ENCODE results near the gene RBP7. TPM values are rescaled to one million over a fixed set of nuclear protein-coding genes. Genes with fewer than 3 reads are reported as not detected.

The RBP7 gene
- total and polyA plus RNA-seq, 7 experiments from 2014 or later, result 2.2 to 18.4 TPM; not detected in 5

DNA sequence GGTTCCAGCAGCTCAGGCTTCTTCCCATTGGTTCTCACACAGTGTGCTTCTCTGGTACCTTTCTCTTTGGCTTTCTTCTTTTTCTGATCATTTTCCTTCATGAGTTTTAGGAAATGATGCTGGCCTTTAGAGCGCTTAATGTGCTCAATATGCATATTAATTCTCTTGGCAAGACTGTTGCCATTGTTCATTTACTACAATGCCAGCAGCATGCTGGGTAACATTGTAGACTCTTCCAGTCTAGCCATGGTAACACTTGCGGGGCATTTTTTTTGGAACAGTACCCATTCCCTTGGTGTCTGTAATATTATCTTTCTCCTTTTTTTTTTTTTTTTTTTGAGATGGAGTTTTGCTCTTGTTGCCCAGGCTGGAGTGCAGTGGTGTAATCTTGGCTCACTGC lies 57.4 kb downstream of the RBP7 start:
- ATAC-seq (no peak), DNase-seq (no peak)
- H3K27ac Mint-ChIP-seq, result no peak overlapping the region
- no peak overlapping the region for H3K4me3 ChIP-seq (ENCODE audit: low read length)
- H3K4me1 Mint-ChIP-seq, result peaks cover 5 to 26% (median 17%) of the 10 kb centered on the region in 7 donors
- CTCF ChIA-PET, result interaction anchor here (0.7 to 1.5 kb wide), 2 partner anchors 34 to 270 kb away, joined by 4 to 5 read pairs; no protein-coding TSS in a partner anchor
- POLR2A ChIA-PET, result no interaction called here
- peaks cover 5 to 51% (median 7%) of the 10 kb centered on the region in 5 donors for H3K36me3 Mint-ChIP-seq
- no peaks in the 10 kb centered on the region for H3K27me3 Mint-ChIP-seq
- H3K4me3 Mint-ChIP-seq, result no peak overlapping the region
- no peaks in the 10 kb centered on the region for H3K9me3 Mint-ChIP-seq
- no peak overlapping the region for H3K27ac ChIP-seq (ENCODE audit: low read depth, low read length)
- no peaks in the 10 kb centered on the region for H3K27me3 ChIP-seq (ENCODE audit: control insufficient read depth in 2 of 2, insufficient read depth in 2 of 2, low read length in 2 of 2)
- no peaks in the 10 kb centered on the region for H3K4me1 ChIP-seq (ENCODE audit: control insufficient read depth in 2 of 2, insufficient read depth in 2 of 2, low read length in 2 of 2)
- H3K9me3 ChIP-seq (ENCODE audit: control insufficient read depth in 2 of 3, low read length in 3 of 3), result no peaks in the 10 kb centered on the region
- H3K36me3 ChIP-seq (ENCODE audit: control insufficient read depth in 2 of 3, insufficient read depth in 3 of 3, low read length in 3 of 3), result peaks cover 0 to 39% (median 0%) of the 10 kb centered on the region in 3 experiments
- intact Hi-C loops (cut with micrococcal nuclease), result no loop called here

DNA sequence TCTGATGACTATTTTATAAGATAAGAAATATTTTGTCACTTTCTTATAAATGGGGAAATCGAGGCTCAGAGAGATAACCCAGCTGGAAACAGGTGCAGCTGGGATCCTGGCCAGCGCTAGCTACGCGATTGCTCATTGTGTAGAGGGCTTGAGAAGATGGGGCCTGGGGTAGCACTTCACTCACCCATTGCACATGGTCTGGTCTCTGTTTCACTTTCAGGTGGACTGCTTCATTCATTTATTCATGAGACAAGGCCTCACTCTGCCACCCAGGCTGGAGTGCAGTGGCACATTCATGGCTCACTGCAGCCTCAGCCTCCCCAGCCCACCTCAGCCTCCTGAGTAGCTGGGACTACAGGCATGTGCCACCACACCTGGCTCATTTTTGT lies 59.6 kb downstream of the RBP7 start:
- Mint-ChIP-seq H3K27me3 (no peaks in the 10 kb centered on the region), H3K27ac (no peak overlapping the region), H3K4me3 (no peak overlapping the region), H3K36me3 (peaks cover under 1 to 32% (median 7%) of the 10 kb centered on the region in 5 donors), H3K9me3 (no peaks in the 10 kb centered on the region), H3K4me1 (peaks cover 5 to 17% (median 14%) of the 10 kb centered on the region in 7 donors)
- ChIA-PET POLR2A (no interaction called here), CTCF (no interaction called here)
- Histone ChIP-seq H3K4me3 (ENCODE audit: low read length) (no peak overlapping the region), H3K27me3 (ENCODE audit: control insufficient read depth in 2 of 2, insufficient read depth in 2 of 2, low read length in 2 of 2) (no peaks in the 10 kb centered on the region), H3K36me3 (ENCODE audit: control insufficient read depth in 2 of 3, insufficient read depth in 3 of 3, low read length in 3 of 3) (peaks cover 0 to 25% (median 0%) of the 10 kb centered on the region in 3 experiments), H3K9me3 (ENCODE audit: control insufficient read depth in 2 of 3, low read length in 3 of 3) (no peaks in the 10 kb centered on the region), H3K27ac (ENCODE audit: low read depth, low read length) (no peak overlapping the region), H3K4me1 (ENCODE audit: control insufficient read depth in 2 of 2, insufficient read depth in 2 of 2, low read length in 2 of 2) (no peaks in the 10 kb centered on the region)
- ATAC-seq (no peak), DNase-seq (no peak)
- intact Hi-C loops (cut with micrococcal nuclease), result no loop called here

DNA sequence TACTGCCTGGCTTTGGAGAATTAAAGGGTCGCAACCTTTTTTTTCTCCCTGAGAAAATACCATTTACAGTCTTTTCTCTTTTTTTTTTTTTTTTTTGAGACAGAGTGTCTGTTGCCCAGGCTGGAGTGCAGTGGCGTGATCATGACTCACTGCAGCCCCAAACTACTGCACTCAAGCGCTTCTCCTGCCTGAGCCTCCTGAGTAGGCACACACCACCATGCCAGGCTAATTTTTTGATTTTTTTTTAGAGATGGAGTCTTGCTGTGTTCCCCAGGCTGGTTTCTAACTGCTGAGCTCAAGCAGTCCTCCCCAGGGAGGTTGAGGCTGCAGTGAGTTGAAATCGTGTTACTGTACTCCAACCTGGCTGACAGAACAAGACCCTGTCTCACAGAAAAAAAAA lies 60.3 kb downstream of the RBP7 start:
- H3K4me1 Mint-ChIP-seq, result peaks cover 5 to 16% (median 14%) of the 10 kb centered on the region in 7 donors
- Histone ChIP-seq H3K4me1 (ENCODE audit: control insufficient read depth in 2 of 2, insufficient read depth in 2 of 2, low read length in 2 of 2) (no peaks in the 10 kb centered on the region), H3K36me3 (ENCODE audit: control insufficient read depth in 2 of 3, insufficient read depth in 3 of 3, low read length in 3 of 3) (peaks cover 0 to 22% (median 0%) of the 10 kb centered on the region in 3 experiments), H3K4me3 (ENCODE audit: low read length) (no peak overlapping the region), H3K27ac (ENCODE audit: low read depth, low read length) (no peak overlapping the region), H3K9me3 (ENCODE audit: control insufficient read depth in 2 of 3, low read length in 3 of 3) (no peaks in the 10 kb centered on the region), H3K27me3 (ENCODE audit: control insufficient read depth in 2 of 2, insufficient read depth in 2 of 2, low read length in 2 of 2) (no peaks in the 10 kb centered on the region)
- ChIA-PET POLR2A (no interaction called here), CTCF (no interaction called here)
- no peaks in the 10 kb centered on the region for H3K9me3 Mint-ChIP-seq
- no peaks in the 10 kb centered on the region for H3K27me3 Mint-ChIP-seq
- ATAC-seq (no peak), DNase-seq (no peak)
- intact Hi-C loops (cut with micrococcal nuclease), result no loop called here
- H3K27ac Mint-ChIP-seq, result no peak overlapping the region
- H3K4me3 Mint-ChIP-seq, result no peak overlapping the region
- peaks cover 0 to 27% (median 4%) of the 10 kb centered on the region in 5 donors for H3K36me3 Mint-ChIP-seq

DNA sequence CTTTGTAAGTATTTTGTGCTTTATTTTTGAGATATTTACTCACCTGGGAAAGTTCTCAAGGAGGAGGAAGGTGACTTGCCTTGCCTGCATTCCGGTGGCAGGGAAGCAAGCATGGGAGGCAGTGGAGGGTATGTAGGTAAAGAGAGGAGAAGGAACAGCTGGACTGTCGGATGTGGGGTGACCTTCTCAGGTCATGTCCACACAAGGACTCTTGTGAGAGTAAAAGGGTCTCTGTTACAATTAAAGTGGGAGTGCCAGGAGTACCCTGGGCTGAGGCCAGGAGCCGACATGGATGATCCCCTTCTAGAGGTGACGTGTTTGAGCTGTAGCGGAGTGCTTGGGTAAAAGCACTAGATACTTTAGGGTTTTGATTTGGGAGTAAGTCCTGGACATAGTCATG lies 60.8 kb downstream of the RBP7 start:
- Mint-ChIP-seq H3K27me3 (no peaks in the 10 kb centered on the region), H3K9me3 (no peaks in the 10 kb centered on the region), H3K4me1 (peaks cover 5 to 16% (median 14%) of the 10 kb centered on the region in 7 donors), H3K27ac (peak overlapping the region in 1 of 9 donors; percentile 19), H3K4me3 (no peak overlapping the region), H3K36me3 (peaks cover 0 to 22% (median 1%) of the 10 kb centered on the region in 5 donors)
- DNase-seq (no peak), ATAC-seq (no peak)
- H3K4me1 ChIP-seq (ENCODE audit: control insufficient read depth in 2 of 2, insufficient read depth in 2 of 2, low read length in 2 of 2), result no peaks in the 10 kb centered on the region
- H3K4me3 ChIP-seq (ENCODE audit: low read length), result no peak overlapping the region
- intact Hi-C loops (cut with micrococcal nuclease), result no loop called here
- ChIA-PET CTCF (no interaction called here), POLR2A (no interaction called here)
- H3K27me3 ChIP-seq (ENCODE audit: control insufficient read depth in 2 of 2, insufficient read depth in 2 of 2, low read length in 2 of 2), result no peaks in the 10 kb centered on the region
- no peaks in the 10 kb centered on the region for H3K9me3 ChIP-seq (ENCODE audit: control insufficient read depth in 2 of 3, low read length in 3 of 3)
- peaks cover 0 to 17% (median 0%) of the 10 kb centered on the region in 3 experiments for H3K36me3 ChIP-seq (ENCODE audit: control insufficient read depth in 2 of 3, insufficient read depth in 3 of 3, low read length in 3 of 3)
- no peak overlapping the region for H3K27ac ChIP-seq (ENCODE audit: low read depth, low read length)

DNA sequence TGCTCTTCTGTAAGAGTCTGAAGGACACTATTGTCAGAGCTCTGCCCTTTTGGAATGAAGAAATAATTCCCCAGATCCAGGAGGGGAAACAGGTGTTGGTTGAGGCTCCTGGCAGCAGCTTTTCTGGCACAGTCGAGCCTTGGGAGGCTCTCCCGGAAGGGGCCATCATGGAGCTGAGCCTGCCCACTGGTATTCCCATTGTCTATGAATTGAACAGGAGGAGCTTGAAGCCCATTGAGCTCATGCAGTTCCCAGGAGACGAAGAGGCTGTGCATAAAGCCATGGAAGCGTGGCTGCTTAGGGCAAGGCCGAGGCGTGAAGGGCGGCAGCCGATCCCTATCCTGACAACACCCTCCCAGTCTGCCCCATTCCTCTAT lies 62.3 kb downstream of the RBP7 start:
- H3K4me3 ChIP-seq (ENCODE audit: low read length), result no peak overlapping the region
- POLR2A ChIA-PET, result no interaction called here
- Mint-ChIP-seq H3K27me3 (no peaks in the 10 kb centered on the region), H3K9me3 (no peaks in the 10 kb centered on the region), H3K4me3 (no peak overlapping the region), H3K27ac (no peak overlapping the region), H3K36me3 (peaks cover 0 to 19% (median 6%) of the 10 kb centered on the region in 5 donors), H3K4me1 (peaks cover 14 to 27% (median 24%) of the 10 kb centered on the region in 7 donors)
- intact Hi-C loops (cut with micrococcal nuclease), result no loop called here
- no peaks in the 10 kb centered on the region for H3K9me3 ChIP-seq (ENCODE audit: control insufficient read depth in 2 of 3, low read length in 3 of 3)
- no peaks in the 10 kb centered on the region for H3K4me1 ChIP-seq (ENCODE audit: control insufficient read depth in 2 of 2, insufficient read depth in 2 of 2, low read length in 2 of 2)
- no peak for ATAC-seq
- H3K27ac ChIP-seq (ENCODE audit: low read depth, low read length), result no peak overlapping the region
- H3K36me3 ChIP-seq (ENCODE audit: control insufficient read depth in 2 of 3, insufficient read depth in 3 of 3, low read length in 3 of 3), result peaks cover 0 to 24% (median 0%) of the 10 kb centered on the region in 3 experiments
- H3K27me3 ChIP-seq (ENCODE audit: control insufficient read depth in 2 of 2, insufficient read depth in 2 of 2, low read length in 2 of 2), result no peaks in the 10 kb centered on the region
- no peak for DNase-seq
- CTCF ChIA-PET, result interaction anchor here (0.6 kb wide), 1 partner anchor 678 kb away, joined by 3 read pairs; no protein-coding TSS in a partner anchor

DNA sequence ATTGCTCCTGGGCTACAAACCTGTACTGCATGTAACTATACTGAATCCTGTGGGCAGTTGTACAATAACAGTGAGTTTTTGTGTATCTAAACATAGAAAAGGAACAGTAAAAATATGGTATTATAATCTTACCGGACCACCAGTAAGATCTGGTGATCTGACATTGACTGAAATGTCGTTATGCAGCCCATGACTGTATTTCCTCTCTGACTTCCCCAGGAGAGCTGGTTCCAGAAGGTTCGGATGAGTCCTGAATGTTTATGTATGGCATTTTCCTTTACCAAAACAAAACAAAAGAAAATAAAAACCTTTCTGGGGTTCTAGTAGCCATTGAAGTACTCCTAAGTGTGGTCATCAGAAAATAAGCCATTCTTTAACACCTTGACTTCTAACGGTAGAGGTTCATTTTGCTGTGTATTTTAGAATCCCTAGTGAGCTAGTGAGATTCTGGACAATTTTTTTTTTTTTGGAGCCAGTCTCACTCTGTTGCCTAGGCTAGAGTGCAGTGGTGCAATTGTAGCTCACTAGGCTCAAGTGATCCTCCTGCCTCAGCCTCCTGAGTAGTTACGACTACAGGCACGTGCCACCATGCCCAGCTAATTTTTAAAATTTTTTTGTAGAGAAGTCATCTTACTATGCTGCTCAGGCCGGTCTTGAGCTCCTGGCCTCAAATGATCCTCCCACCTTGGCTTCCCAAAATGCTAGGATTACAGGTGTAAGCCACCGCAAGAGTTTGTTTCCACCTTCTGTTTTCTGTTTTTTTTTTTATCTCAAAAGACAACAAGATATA lies 63.5 kb downstream of the RBP7 start:
- Mint-ChIP-seq H3K4me1 (peaks cover 14 to 33% (median 27%) of the 10 kb centered on the region in 7 donors), H3K9me3 (no peaks in the 10 kb centered on the region), H3K4me3 (no peak overlapping the region), H3K27me3 (no peaks in the 10 kb centered on the region), H3K27ac (no peak overlapping the region), H3K36me3 (peaks cover 0 to 21% (median 7%) of the 10 kb centered on the region in 5 donors)
- peaks cover 0 to 24% (median 0%) of the 10 kb centered on the region in 3 experiments for H3K36me3 ChIP-seq (ENCODE audit: control insufficient read depth in 2 of 3, insufficient read depth in 3 of 3, low read length in 3 of 3)
- ATAC-seq, result no peak
- no peak overlapping the region for H3K4me3 ChIP-seq (ENCODE audit: low read length)
- ChIA-PET CTCF (no interaction called here), POLR2A (interaction anchor here (0.6 to 1.0 kb wide), 3 partner anchors 11 to 1117 kb away, joined by 3 to 4 read pairs (median 4); no protein-coding TSS in a partner anchor)
- H3K4me1 ChIP-seq (ENCODE audit: control insufficient read depth in 2 of 2, insufficient read depth in 2 of 2, low read length in 2 of 2), result no peaks in the 10 kb centered on the region
- no peaks in the 10 kb centered on the region for H3K27me3 ChIP-seq (ENCODE audit: control insufficient read depth in 2 of 2, insufficient read depth in 2 of 2, low read length in 2 of 2)
- H3K27ac ChIP-seq (ENCODE audit: low read depth, low read length), result no peak overlapping the region
- DNase-seq, result no peak
- intact Hi-C loops (cut with micrococcal nuclease), result no loop called here
- no peaks in the 10 kb centered on the region for H3K9me3 ChIP-seq (ENCODE audit: control insufficient read depth in 2 of 3, low read length in 3 of 3)

Data from naive thymus-derived CD4-positive, alpha-beta T cell (primary cell).